GM21528 (cell line): ENCODE measurements around the gene PKP1.
"Not testable (repeated sequence)": the region's sequence is repeated elsewhere in the genome, so short reads cannot be mapped to it uniquely, and the experiment has no call there.

Experiments used
- ATAC-seq: cut with Tn5 transposase; IDR thresholded peaks from one replicate; pipeline ENCODE4 v1.9.1; 2021; ENCODE audit warnings: mild to moderate bottlenecking, moderate library complexity; ENCODE audit not compliant: unreplicated experiment, low FRiP score

PKP1 gene

GRCh38 chr1:201282931-201283829 is at the start of gene PKP1:
PKP1 (plus strand) TSS chr1:201283506; CDS start chr1:201283703, 197 bp downstream.
- ATAC-seq: no peak

GRCh38 chr1:201239646-201240045 is 43.7 kb upstream of the PKP1 start:
- not testable (repeated sequence) for ATAC-seq

GRCh38 chr1:201240171-201240570 is 43.1 kb upstream of the PKP1 start:
- no peak for ATAC-seq

- no peak for ATAC-seq
Observed at GRCh38 chr1:201241736-201242135, 41.6 kb upstream of the PKP1 start.

- ATAC-seq: no peak
Observed at GRCh38 chr1:201245082-201245481, 38.2 kb upstream of the PKP1 start.

GRCh38 chr1:201248721-201249559 is 34.4 kb upstream of the PKP1 start:
- ATAC-seq: no peak

- no peak for ATAC-seq
Observed at GRCh38 chr1:201250326-201251011, 32.8 kb upstream of the PKP1 start.

- no peak for ATAC-seq
Observed at GRCh38 chr1:201251411-201251810, 31.9 kb upstream of the PKP1 start.

GRCh38 chr1:201251851-201252430 is 31.4 kb upstream of the PKP1 start:
- ATAC-seq: no peak

- no peak for ATAC-seq
Observed at GRCh38 chr1:201252944-201253371, 30.3 kb upstream of the PKP1 start.

- no peak for ATAC-seq
Observed at GRCh38 chr1:201253411-201253810, 29.9 kb upstream of the PKP1 start.

GRCh38 chr1:201253906-201254624 is 29.2 kb upstream of the PKP1 start:
- no peak for ATAC-seq

- no peak for ATAC-seq
Observed at GRCh38 chr1:201254625-201255478, 28.5 kb upstream of the PKP1 start.

GRCh38 chr1:201255479-201256362 is 27.6 kb upstream of the PKP1 start:
- ATAC-seq: no peak

- ATAC-seq: not testable (repeated sequence)
Observed at GRCh38 chr1:201258132-201258531, 25.2 kb upstream of the PKP1 start.

- no peak for ATAC-seq
Observed at GRCh38 chr1:201258763-201259230, 24.5 kb upstream of the PKP1 start.

GRCh38 chr1:201259476-201260235 is 23.6 kb upstream of the PKP1 start:
- ATAC-seq: no peak
